GM21786 (cell line): ENCODE measurements around the gene THADA.

Experiments used
- ATAC-seq: cut with Tn5 transposase; IDR thresholded peaks from one replicate; pipeline ENCODE4 v1.9.1; 2021; ENCODE audit not compliant: unreplicated experiment

THADA gene

DNA sequence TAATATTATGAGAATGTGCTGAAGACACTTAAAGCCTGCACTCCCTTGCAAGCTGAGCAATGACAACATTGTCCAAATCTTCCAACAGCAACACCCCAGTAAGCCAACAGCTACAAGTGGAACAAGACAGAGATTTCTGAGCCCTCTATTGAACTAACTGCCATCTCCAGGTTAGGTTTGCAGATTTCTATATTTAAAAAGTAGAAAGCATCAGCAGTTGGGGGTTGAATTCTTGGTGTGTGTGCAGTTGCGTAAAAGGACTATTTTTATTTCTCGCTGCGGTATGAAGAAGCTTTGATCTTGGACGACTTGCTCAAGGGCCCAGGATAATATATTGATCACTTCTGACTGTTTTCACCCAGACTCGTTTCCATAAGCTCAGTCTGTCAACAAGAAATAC lies 263.2 kb downstream of the THADA start:
- no peak for ATAC-seq

DNA sequence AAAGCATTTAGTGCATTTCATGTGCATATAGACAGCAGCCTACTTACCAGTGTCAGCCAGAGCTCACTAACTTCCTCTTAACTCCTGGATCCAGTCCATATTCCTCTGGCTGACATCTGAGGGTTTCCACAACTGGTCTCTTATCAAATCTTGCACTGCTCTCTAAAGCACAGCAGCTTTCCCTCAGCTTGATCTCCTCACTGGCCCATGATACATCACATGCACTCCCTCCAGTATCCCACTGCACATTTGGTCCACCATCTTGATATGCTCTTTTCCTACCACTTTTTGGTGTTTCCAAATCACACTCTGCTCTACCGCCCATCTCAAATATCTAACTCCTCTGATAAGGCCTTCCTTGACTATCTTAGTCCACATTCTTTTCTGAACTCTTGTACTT lies 264.4 kb downstream of the THADA start:
- no peak for ATAC-seq

DNA sequence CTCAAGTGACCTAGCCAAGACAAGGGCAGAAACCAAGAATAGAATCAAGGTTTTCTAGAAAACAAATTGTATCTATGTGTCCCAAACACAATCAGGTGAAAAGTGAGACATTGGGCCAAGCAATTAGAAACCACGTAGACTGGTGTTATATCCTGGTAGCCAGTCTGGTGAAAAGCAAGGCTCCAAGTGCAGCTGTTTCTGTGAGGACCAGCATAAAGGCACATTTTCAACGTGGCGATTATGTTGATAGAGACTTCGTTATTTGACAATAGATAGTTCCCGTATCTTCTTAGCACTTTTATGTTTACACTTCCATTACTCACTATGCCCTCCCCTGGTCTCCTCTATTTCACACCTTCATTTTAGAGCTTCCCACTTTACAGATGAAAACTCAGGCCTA lies 266.2 kb downstream of the THADA start:
- ATAC-seq, result no peak

DNA sequence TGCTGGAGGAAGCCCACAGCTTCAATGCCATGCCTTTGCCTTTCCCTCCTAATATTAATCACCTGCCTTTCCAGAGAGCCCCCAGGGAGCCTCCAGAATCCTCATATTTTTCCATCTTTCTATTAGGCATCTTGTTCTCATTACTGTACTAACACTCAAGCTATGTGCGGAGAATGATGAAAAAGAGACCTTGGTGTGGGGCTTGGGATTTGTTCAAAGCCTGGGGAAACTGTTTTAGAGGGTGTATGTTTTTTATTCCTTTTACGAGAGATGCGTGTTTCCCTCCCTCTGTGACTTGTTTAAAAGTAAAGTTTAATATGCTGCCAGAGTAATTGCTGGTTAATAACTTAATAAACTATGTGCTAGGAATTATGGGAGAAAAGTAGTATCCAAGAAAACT lies 267.0 kb downstream of the THADA start:
- no peak for ATAC-seq

DNA sequence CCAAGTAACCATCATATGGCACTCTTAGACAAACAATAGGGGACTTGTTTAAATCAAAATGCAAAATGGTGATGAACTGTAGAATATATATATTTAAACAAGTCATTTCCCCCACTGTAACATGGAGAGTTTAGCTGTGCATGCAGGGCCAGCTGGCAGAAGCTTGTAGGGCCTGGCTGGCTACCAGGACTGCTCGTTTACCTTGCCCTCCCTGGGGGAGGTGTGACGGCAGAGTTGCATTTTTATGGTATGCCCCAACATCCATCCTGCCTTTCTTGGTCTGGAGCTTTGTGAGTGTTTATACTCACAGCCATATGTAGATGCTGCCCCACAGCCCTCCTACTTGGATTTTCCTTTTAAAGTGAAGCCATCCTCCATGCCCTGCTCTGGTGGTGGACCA lies 267.7 kb downstream of the THADA start:
- no peak for ATAC-seq

DNA sequence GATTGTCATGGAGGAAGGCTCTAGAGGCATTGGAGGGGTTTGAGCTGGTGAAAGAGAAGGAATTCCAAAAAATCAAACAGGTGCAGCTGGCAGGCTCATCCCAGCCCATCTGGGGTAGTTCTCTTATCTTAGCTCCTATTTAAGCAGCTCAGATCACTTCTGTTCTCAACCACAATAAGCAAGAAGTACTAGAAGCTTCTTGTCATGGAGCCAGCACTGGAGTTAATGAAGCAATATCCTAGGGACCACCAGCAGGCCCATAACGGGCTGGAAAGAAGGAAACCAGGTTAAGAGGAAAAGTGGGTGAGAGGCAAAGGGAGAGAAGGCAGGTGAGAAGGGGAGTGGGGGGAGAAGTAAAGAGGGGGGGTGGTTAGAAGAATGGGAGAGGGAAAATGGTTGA lies 268.7 kb downstream of the THADA start:
- no peak for ATAC-seq

DNA sequence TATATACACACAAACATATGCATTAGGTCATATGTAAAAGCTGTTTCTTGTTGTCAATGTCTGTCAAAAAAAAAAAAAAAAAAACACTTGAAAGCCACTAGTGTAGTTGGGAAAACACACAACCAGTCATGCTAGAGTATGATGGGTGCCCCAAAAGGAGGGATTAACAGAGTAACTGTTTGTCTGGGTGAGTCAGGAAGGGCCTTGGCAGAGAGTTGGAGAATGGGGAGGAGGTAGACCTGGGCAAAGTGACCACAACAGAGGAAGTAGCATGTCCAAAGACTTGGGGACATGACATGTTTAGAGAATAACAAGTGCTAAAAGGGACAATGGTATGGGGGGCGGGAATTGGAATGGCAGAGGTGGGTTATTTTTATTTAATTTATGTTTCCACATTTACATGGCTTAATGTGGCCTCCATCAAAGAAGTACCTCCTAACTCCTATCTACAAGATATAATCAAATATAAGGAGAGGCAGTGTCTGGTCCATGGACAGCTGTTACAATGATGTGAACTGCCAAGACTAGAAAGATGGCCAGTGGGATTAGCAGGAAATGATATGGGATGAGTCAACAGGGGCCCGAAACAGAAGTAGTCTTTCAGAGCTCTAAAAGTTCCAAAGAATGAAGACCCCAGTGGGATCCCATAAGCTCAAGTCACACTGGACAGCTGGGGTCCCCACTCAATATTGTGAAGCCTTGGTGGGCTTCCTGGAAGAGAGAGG lies 269.6 kb downstream of the THADA start:
- no peak for ATAC-seq

DNA sequence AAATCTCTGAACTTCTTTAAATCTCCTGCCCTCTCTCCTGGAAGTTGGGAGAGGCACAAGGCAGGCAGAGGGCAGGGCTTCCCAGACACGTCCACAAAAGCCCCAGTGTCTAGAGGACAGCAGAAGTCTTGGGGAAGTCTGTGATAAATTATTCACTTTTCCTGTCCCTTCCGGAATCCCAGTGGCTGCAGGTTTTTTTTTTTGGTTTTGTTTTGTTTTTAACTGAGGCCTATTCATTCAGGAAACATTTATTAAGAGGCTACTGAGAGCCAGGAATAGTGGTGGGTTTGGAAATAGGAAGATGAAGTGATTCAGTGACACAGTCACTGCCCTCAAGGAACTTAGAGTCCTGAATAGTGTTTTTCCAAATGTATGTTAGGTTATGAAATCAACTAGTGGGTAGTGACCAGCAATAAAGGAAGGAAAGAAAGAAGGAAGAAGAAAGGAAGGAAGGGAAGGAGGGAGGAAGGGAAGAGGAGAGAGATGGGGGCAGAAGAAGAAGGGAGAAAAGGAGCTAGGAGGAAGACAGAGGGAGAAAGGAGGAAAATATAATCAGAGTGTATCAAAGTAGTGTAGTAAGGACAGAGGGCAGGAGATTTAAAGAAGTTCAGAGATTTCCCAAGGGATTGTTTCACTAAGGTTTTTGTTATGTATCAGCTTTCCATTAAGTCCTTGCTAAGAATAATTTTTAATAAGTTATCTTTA lies 270.6 kb downstream of the THADA start:
- ATAC-seq, result no peak

DNA sequence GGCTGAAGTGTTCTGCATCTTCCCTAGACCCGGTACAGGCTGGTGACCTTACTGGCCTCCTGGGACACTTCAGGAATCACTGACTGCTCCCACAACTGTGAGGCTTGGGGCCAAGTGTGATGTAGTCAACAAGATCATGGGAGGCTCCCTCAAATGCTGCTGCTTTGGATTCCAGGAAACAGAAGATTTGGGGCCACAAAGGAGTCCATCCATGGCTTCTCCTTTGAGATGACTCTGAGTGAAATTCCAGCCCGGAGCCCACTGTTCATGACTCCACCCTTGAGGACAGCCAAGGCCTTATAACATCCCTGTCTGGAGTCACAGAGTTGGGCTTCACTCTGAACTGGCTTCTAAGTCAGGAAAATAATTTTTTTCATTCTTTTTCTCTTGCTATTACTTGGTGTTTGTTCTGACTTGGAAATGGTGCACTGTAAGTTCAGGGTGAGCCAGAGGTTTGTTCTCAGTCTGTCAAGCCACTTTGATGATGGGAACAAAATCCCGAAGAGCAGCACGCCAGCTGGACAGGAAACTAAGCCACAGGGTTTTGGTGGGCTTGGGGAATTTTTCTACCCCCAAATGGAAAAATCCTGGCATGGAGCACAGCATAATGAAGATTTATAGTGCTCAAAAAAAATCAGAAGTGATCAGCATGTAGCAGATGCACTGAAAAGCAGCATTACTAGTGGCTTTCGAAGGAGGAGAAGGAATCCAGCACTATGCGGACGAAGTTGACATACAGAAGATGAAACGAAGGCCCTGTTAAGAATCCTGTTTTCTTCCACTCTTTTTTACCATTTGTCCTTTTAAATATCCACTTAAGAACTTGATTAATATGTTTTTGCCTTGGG lies 271.4 kb downstream of the THADA start:
- no peak for ATAC-seq

DNA sequence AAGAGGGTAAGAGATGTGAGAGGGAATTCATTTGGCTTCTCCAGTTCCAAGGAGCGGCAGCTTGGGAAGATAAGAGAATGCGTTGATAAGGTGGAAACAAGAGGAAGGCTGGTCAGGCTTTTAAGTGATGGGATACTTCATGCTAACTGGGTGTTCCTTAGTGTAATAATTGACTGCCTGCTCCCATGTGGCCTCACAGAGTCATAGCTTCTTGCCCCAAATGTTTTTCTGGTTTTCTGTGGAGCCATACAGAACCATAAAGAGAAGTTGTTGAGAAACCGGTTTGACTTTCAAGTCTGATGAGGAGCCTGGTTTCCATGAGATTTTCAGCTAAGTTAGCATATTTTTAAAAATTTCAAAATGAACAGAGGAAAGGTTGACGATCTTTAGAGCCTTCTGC lies 272.0 kb downstream of the THADA start:
- no peak for ATAC-seq

DNA sequence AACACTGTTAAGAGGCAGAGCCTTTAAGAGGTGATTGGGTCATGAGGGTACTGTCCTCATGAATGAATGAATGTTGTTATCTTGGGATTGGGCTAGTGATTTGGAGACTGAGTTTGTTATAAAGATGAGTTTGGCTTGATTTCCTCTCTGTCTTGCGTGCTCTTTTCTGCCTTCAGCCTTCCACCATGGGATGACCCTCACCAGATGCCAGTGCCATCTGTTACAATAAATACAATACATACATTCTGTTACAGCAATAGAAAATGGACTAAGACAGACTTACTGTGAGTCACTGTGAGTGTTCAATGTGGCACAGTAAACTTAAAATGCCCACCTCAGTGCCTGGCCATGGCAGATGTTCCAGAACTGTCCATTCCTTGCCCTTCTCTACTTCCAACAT lies 274.4 kb downstream of the THADA start:
- ATAC-seq, result no peak

DNA sequence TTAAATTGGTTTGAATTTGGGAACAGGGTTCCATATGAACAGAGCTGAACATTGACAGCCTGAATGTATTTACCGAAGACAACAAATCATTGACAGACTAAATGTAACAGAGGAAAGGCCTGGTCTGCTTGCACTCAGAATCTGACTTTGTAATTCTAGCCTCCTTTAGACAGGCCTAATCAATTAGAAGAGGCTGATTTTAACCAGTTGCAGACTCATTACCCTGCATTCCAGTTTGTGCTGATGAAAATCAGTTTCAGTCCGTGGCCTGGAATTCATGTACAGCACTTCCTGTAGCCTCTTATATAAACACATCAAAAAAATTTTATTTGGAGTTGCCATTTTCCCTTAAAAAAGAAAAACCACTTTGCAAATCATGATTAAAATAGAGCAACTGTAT lies 276.3 kb downstream of the THADA start:
- no peak for ATAC-seq

DNA sequence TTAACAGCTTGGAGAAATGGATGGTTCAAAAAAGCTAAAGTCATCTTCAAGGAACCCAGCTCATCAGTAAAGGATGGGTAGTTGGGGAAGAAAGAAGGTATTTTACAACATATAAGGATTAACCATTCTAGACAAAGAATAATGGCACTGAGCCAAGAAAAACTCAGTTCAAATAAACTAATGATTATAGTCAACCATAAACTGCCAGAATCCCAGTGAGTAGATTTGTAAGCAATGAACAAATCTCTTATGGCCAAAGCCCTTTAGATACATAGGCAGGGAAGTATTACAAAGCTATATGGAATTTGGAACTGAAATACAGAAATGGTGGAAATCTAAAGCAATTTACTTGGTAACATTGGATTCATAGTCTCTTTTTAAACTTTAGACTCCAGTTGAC lies 277.0 kb downstream of the THADA start:
- no peak for ATAC-seq

DNA sequence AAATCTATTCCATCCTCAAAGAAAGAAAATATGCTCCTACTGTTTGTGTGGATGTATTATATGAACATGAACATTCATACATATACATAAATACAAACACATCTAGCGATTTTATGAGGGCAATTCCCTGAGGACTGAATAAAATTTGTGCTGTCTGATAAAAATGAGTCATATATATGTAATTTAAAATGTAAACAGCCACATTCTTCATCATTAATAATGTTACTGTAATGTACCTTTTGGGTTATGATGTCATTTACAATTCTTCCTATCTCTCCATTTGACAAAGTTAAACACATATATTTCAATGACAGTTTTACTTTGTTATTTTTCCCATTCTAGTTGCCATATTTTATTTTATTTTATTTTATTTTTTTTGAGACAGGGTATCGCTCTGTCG lies 278.2 kb downstream of the THADA start:
- ATAC-seq, result no peak

DNA sequence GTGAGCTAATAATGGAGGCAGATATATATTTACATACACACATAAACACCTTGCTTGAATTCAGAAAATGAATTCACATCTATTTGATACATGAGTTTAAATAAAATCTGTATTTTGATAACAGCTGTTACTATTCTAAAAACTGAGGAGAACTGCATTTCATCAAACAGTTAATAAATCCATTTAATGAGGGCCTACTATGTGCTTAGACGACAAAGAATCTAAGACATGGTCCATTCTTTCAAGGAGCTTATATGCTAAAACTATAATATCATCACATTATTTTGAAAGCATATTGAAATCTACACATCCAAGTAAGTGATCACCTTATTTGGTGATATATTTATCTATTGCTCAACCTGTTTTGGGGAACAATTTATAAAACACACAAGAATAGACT lies 278.6 kb downstream of the THADA start:
- no peak for ATAC-seq

DNA sequence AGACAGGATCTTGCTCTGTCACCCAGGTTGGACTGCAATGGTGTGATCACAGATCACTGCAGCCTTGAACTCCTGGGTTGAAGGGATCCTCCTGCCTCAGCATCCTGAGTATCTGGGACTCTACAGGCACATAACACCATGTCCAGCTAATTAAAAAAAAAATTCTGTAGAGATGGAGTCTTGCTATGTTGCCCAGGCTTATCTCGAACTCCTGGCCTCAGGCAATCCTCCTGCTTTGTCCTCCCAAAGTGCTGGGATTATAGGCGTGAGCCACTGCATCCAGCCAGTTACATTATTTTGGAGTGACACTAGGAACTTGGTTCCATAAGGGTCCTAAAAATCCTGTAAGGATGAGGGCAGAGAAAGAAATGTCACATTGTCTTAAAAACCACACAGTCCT lies 280.4 kb downstream of the THADA start:
- no peak for ATAC-seq

DNA sequence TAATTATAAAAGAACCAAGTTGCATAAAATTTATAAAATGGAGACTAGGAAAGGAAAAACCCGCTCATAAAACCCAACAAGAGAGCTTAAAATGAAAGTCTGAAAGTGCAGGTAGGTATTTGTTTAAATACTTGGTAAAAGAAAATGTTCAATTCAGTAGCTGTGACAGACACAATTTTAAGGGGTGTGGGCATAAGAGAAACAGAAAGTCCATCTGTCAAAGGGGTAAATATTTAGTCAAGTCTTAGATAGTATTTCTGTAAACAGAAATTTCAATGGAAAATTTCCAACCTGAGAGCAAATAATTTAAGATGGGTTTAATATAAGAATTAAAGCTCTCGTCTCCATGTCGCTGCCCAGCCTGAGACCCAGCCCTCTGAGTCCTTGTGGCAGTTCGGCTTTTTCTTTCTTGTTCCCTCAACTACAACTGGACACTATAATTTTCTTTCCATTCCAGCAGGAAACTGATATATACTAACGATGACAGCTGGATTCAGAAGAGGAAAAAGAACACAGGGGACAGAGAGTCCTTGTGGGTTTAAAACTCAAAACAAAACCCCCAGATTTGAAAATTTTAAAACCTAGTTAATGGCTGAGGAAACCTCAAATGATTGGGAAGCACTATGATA lies 281.4 kb downstream of the THADA start:
- ATAC-seq, result no peak

DNA sequence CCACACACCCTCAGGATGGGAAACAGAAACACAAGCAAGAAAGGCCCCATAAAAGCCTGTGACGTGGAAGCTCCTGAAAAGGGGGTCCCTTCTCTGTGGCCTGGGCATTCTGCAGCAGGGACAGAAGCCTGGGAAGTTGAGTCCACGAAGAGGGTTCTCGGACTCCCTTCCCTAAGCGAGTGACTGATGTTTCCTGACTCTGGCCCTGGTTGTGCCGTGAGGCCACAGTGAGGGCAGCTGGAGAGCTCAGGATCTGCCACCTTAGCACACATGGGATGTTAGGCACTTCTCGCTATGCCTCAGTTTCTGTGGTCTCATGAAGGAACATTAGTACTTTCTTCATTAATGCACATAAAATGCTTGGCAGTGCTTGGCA lies 282.2 kb downstream of the THADA start:
- ATAC-seq, result no peak

DNA sequence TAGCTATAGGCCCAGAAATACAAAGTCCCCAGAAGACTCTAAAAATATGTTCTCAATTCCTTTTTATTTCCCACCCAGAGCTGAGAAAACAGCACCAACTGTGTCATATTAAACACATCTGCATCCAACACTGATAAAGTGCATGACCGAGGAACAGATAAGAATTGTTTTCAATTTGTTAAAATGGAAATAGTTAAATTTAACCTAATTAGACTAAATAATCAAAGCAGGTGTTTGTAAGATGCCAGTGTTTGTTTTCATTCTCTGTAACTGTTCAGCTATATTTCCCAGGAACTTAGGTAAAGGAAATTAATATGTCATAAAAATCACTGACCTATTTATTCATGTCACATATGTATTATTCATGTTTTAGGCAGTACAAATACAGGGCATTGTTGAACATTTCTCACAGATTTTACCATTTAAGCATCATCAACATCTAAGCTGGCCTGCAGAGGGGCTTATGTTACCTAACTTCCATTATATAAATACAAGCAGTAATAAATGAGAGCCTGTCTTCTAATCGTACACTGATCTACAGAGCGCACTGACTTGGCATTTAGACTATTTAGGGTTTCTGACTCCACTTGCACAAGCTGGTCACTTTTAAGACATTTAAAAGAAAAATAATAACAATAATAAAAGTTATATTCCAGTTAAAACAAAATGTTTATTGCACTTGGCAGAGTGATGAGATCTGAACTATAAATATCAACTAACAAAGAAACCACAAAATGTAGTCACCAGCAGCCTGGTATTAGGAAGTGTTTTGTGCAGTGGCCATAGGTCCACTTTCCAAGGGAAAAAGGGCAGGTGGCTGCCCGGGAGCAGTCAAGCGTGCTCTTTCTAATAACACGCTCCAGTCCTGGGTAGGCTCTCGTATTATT lies 282.8 kb downstream of the THADA start:
- ATAC-seq, result no peak

DNA sequence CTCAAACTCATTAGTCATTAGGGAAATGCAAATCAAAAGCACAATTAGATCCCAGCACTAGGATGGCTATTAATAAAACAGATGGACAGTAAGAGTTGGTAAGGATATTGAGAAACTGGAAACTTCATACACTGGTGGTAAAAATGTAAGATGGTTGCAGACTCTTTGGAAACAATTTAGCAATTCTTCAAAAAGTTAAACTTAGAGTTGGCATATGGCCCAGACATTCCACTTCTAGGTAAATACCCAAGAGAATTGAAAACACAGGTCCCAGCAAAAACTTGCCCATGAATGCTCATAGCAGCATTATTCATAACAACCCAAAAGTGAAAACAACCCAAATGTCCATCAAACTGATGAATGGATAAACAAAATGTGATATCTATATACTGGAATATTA lies 284.6 kb downstream of the THADA start:
- no peak for ATAC-seq

DNA sequence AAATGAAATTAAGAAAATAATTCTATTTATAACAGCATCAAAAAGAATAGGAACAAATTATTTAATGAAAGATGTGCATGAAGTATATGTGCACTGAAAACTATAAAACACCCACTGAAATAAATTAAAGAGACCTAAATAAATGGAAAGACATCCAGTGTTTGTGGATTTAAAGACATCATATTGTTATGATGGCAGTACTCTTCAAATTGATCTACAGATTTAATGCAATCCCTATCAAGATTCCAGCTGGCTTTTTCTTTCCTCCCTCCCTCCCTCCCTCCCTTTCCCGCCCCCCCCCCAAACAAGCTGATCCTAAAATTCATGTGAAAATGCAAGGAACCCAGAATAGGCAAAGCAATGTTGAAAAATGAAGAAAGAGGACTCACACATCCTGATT lies 285.9 kb downstream of the THADA start:
- ATAC-seq, result no peak
